Left hindlimb (tissue), 1 donor: Measurements from ENCODE around the gene TENT4B.

Source experiments
- DNase-seq: peaks from one replicate; pipeline ENCODE4 v3.0.0-alpha.2; 2018

TENT4B gene

GRCh38 chr16:50273382-50273690, 120.2 kb downstream of the TENT4B start:
- DNase-seq = no peak

GRCh38 chr16:50273888-50274325, 120.8 kb downstream of the TENT4B start:
- DNase-seq = no peak

GRCh38 chr16:50274326-50275097, 121.4 kb downstream of the TENT4B start:
- no peak for DNase-seq

GRCh38 chr16:50275098-50275415, 122.0 kb downstream of the TENT4B start:
- DNase-seq = no peak

- no peak for DNase-seq
Measured at GRCh38 chr16:50275428-50276325, 122.6 kb downstream of the TENT4B start.

GRCh38 chr16:50276326-50276640, 123.2 kb downstream of the TENT4B start:
- DNase-seq = no peak

GRCh38 chr16:50276801-50277555, 123.9 kb downstream of the TENT4B start:
- no peak for DNase-seq

GRCh38 chr16:50278251-50278650, 125.1 kb downstream of the TENT4B start:
- no peak for DNase-seq

GRCh38 chr16:50279504-50279865, 126.4 kb downstream of the TENT4B start:
- no peak for DNase-seq

- DNase-seq = no peak
Measured at GRCh38 chr16:50280932-50281331, 127.8 kb downstream of the TENT4B start.
